NCI-H146 treated with DMSO at 0.1 percent for 48 hours (cell line): ENCODE results near the gene CDH19.

Source experiments
- DNase-seq: peaks from one replicate; lab custom pipeline; 2025; ENCODE audit not compliant: unreplicated experiment; lab: John Stamatoyannopoulos, UW

The CDH19 gene, protein sequence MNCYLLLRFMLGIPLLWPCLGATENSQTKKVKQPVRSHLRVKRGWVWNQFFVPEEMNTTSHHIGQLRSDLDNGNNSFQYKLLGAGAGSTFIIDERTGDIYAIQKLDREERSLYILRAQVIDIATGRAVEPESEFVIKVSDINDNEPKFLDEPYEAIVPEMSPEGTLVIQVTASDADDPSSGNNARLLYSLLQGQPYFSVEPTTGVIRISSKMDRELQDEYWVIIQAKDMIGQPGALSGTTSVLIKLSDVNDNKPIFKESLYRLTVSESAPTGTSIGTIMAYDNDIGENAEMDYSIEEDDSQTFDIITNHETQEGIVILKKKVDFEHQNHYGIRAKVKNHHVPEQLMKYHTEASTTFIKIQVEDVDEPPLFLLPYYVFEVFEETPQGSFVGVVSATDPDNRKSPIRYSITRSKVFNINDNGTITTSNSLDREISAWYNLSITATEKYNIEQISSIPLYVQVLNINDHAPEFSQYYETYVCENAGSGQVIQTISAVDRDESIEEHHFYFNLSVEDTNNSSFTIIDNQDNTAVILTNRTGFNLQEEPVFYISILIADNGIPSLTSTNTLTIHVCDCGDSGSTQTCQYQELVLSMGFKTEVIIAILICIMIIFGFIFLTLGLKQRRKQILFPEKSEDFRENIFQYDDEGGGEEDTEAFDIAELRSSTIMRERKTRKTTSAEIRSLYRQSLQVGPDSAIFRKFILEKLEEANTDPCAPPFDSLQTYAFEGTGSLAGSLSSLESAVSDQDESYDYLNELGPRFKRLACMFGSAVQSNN

DNA sequence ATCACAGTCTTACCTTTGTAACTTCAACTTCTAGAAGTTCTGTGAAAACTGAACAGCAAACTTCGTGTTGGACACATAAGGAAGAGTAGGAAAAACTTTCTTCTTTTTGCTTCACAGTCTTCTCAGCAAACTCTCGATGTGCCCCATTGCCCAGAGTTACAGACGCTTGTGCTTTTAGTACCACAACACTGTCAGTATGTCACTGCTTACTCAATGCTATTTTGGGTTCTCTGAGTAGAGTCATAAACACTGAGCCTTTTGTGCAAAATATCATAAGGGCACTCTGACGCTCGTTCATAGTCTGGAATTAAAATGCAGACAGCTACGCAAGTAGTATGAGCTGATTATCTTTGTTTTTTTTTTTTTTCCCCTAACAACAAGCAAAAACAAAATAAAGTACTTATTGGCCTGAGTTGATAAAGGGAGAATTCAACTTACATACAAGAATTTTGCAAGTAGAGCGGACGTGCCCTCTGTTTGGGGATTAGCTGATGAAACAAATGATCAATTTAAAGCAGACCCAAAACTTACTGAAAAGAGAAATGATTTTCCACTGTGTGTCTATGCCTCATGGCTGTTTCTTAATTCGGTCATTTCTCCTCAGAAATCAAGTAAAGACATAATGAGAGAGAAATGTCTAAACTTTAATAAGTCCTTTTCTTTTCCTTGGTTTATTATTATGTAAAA, at the start of gene CDH19:
Gene CDH19 (minus strand): TSS at position 150 of the 687 bp plus-strand sequence. CDS start 31,886 bp downstream, outside the sequence.
- no peak for DNase-seq

- no peak for DNase-seq
These were observed 43.8 kb upstream of the CDH19 start for GRCh38 chr18:66647671-66648070.

DNA sequence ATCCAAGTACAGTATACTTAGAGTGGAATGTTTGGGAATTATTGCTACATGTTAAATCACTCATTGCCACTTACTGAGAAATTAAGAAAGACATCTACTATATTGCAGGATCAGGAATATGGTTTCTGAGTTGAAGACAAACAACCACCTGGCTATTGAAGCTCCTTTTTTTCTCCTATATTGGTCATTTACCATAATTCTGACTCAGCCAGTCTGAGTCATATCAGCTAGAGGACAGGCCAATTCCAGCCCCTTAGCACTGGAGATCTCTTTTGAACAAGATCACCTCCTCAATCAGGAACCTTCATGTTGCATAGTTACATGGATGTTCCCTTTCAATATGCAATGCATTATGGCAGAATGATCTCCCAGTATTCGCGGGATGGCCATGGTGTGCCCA, 42.7 kb upstream of the CDH19 start:
- DNase-seq = no peak

DNA sequence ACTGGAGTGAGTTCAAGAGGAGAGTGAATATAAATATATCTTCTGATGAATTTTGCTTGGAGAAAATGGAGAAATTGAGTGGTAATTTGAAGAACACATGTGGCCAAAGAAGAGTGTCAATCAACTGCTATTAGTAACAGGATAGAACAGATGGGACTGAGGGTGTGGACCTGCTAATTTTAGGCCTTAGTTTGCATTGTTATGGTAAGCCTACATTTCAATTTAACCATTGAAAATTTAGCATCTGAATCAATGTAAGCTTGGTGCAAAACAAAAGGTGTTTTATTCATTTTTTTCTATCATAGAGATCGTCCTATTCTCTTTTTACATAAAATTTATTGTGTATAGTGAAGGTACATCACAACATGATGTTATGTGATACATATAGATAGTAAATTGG, 42.1 kb upstream of the CDH19 start:
- no peak for DNase-seq

DNA sequence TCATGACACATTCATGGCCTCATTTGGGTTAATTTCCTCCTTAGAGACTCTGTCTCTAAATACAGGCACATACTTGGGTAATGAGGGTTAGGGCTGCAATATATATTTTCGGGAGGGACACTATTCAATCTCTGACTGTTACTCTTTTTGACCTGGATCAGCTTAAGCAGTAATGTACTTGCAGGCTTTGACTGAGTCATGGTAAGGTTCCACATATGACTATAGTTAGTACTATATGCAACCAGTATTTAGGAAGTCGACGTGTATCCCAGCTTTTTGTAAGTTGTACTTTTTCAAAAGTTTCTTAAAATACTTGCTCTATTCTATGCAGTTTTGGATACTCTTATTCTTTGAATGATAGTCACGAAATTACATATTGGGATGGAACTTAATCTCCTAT, 37.2 kb upstream of the CDH19 start:
- no peak for DNase-seq

DNA sequence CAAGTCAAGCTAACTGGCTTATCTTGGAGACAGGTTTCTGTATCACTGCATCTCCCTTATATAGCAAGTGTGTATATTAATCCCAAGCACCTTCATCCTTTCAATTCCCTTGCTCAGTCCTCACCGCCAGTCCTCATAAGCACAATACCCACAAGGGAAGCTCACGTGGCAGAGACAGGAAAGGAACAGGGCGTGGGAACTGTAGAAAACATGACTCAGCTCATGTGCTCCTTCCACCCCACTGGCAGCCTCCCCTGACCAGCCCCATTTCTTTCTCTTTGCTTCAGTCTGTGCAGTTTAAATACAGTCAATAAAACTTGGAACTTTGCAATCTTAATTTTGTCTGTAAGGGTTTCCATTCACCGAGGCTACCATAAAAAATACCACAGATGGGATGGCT, 36.5 kb upstream of the CDH19 start:
- DNase-seq = no peak

DNA sequence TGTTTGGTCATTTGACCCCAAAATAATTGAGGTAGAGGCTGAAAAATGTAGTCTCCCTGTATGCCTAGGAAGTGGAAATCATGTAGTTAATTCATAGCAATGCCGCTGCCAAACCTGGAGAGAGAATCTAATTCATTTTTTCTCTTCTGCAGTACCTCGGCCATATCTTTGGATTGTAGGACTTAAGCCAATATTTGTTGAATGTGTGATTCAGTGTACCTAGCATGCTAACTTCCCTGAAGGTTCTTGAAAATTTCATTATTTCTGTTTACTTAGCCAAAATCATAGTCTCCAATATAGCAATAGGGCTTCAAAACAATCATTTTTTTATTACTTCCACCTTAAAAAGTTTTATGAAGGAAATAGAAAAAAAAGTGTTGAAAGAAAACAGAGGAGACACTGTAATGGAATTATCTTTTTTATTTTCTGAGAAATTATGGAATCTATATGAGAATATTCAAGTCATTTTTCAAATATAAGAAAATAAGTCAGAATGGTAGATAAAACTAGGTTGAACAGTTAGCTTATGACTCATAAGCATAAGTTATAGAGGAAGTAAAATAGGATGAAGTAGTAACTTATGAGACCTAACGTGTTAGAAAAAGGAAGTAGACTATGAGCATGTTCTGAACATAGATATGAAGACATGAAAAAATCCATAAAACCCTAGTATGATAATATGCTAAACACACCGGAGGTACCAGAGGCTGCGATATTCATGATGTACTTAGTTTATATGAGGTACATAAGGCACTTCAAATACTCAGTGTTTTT, 35.2 kb upstream of the CDH19 start:
- DNase-seq = no peak

GRCh38 chr18:66635342-66635741, 31.5 kb upstream of the CDH19 start:
- DNase-seq = no peak

- no peak for DNase-seq
These were observed 28.9 kb upstream of the CDH19 start for GRCh38 chr18:66632756-66633155.

- no peak for DNase-seq
These were observed 26.9 kb upstream of the CDH19 start for GRCh38 chr18:66630831-66631230.

GRCh38 chr18:66623821-66624220, 19.9 kb upstream of the CDH19 start:
- no peak for DNase-seq

- no peak for DNase-seq
These were observed 18.1 kb upstream of the CDH19 start for GRCh38 chr18:66621816-66622576.

DNA sequence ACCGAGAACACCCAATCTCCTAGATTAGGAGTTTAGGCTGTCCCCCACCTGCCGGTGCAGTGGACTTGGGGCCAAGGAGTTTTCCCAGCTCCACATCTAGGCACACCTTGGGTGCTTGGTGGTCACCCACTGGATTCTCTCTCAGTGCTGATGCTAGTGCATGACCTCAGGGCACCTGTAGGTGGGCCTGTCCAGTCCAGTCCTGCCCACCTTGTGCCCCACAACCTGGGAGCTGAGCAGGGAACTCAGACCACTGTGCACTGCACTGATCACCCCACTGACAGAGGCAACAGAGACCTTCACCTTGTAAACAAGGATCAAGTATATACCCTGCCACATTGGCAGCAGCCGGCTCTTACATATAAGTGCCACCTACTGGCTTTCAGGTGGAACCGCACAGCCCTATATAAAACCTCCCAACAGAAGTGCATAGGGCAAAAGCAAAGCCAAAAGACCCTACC, 12.7 kb upstream of the CDH19 start:
- no peak for DNase-seq

- DNase-seq = no peak
These were observed 11.3 kb upstream of the CDH19 start for GRCh38 chr18:66615176-66615575.

GRCh38 chr18:66607632-66608031, 3.7 kb upstream of the CDH19 start:
- DNase-seq = no peak

GRCh38 chr18:66601649-66602048, 2.2 kb downstream of the CDH19 start:
- no peak for DNase-seq

GRCh38 chr18:66599190-66599589, 4.7 kb downstream of the CDH19 start:
- DNase-seq = no peak

- no peak for DNase-seq
These were observed 16.5 kb downstream of the CDH19 start for GRCh38 chr18:66587430-66587829.

DNA sequence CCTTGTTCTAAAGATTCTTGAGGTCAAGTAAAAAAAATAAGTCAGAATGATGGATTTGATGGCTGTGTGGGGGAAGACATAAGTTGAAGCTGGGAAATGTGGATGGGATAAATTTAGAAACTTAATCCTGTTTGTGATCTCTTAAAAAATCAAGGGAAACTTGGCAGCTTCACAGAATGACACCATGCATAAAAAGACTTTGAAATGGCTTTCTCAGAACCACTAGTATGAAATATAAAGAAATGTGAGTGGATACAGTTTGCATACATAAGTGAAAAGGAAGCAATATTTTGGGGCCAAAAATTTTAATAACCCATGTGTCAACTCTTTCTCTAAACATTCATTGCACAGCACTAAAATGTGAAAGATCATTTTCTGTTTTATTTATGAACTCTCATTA, 21.7 kb downstream of the CDH19 start:
- no peak for DNase-seq

GRCh38 chr18:66575263-66575662, 28.6 kb downstream of the CDH19 start:
- no peak for DNase-seq
